ENCODE results near the gene ZNF335. TPM values are rescaled to one million over a fixed set of nuclear protein-coding genes. Genes with fewer than 3 reads are reported as not detected.

The ZNF335 gene
- total RNA-seq, 1 donor from 2014 or later = 24.1 TPM

GRCh38 chr20:45952861-45953260 is 19.1 kb downstream of the ZNF335 start:
- intact Hi-C loops (cut with DNase I) = no loop called here
- H3K27ac ChIP-seq = no peak overlapping the region
- no peaks in the 10 kb centered on the region for H3K9me3 ChIP-seq
- TF ChIP-seq POLR2AphosphoS5 (IDR thresholded peaks at IDR 0.05; ENCODE audit: insufficient read depth in 1 of 2, low read depth in 1 of 2) = no peak
- no peak for TF ChIP-seq CTCF (IDR thresholded peaks at IDR 0.05)
- no peak for TF ChIP-seq POLR2A (IDR thresholded peaks at IDR 0.05)
- no peaks in the 10 kb centered on the region for H3K27me3 ChIP-seq
- H3K4me3 ChIP-seq = no peak overlapping the region
- no peak for DNase-seq (ENCODE audit: extremely low spot score in 2 of 2)
- peaks cover 0 to 67% of the 10 kb centered on the region in 2 donors for H3K36me3 ChIP-seq
- peaks cover 6% of the 10 kb centered on the region for H3K4me1 ChIP-seq

- TF ChIP-seq POLR2A (IDR thresholded peaks at IDR 0.05) (no peak), CTCF (IDR thresholded peaks at IDR 0.05) (no peak), POLR2AphosphoS5 (IDR thresholded peaks at IDR 0.05; ENCODE audit: insufficient read depth in 1 of 2, low read depth in 1 of 2) (no peak)
- Histone ChIP-seq H3K36me3 (peaks cover 0 to 67% of the 10 kb centered on the region in 2 donors), H3K27ac (no peak overlapping the region), H3K27me3 (no peaks in the 10 kb centered on the region), H3K9me3 (no peaks in the 10 kb centered on the region), H3K4me1 (peaks cover 8% of the 10 kb centered on the region), H3K4me3 (no peak overlapping the region)
- DNase-seq (ENCODE audit: extremely low spot score in 2 of 2) = no peak
- intact Hi-C loops (cut with DNase I) = no loop called here
Measured at GRCh38 chr20:45951925-45952834, 19.8 kb downstream of the ZNF335 start.

- peaks cover 0 to 83% of the 10 kb centered on the region in 2 donors for H3K36me3 ChIP-seq
- no peak overlapping the region for H3K27ac ChIP-seq
- peaks cover 26% of the 10 kb centered on the region for H3K4me1 ChIP-seq
- TF ChIP-seq POLR2AphosphoS5 (IDR thresholded peaks at IDR 0.05; ENCODE audit: insufficient read depth in 1 of 2, low read depth in 1 of 2) = no peak
- no peak for TF ChIP-seq CTCF (IDR thresholded peaks at IDR 0.05)
- TF ChIP-seq POLR2A (IDR thresholded peaks at IDR 0.05) = no peak
- no peak overlapping the region for H3K4me3 ChIP-seq
- no peaks in the 10 kb centered on the region for H3K27me3 ChIP-seq
- DNase-seq (ENCODE audit: extremely low spot score in 2 of 2) = no peak
- intact Hi-C loops (cut with DNase I) = no loop called here
- H3K9me3 ChIP-seq = no peaks in the 10 kb centered on the region
Measured at GRCh38 chr20:45950330-45950646, 21.7 kb downstream of the ZNF335 start.

GRCh38 chr20:45949542-45950329 is 22.3 kb downstream of the ZNF335 start:
- intact Hi-C loops (cut with DNase I) = no loop called here
- Histone ChIP-seq H3K4me3 (no peak overlapping the region), H3K27ac (no peak overlapping the region)

More at GRCh38 chr20:45949542-45950329, 22.3 kb downstream of the ZNF335 start:
- peak in 1 of 2 donors; percentile 21 for TF ChIP-seq POLR2AphosphoS5 (IDR thresholded peaks at IDR 0.05; ENCODE audit: insufficient read depth in 1 of 2, low read depth in 1 of 2)
- TF ChIP-seq POLR2A (IDR thresholded peaks at IDR 0.05) = no peak
- TF ChIP-seq CTCF (IDR thresholded peaks at IDR 0.05) = no peak
- peaks cover 26% of the 10 kb centered on the region for H3K4me1 ChIP-seq
- DNase-seq (ENCODE audit: extremely low spot score in 2 of 2) = no peak
- H3K36me3 ChIP-seq = peaks cover 0 to 88% of the 10 kb centered on the region in 2 donors
- no peaks in the 10 kb centered on the region for H3K9me3 ChIP-seq
- H3K27me3 ChIP-seq = no peaks in the 10 kb centered on the region

Data from vagina (tissue), 2 donors.